ENCODE data around the gene DCTN1. TPM values are rescaled to one million over a fixed set of nuclear protein-coding genes. Genes with fewer than 3 reads are reported as not detected.

Gene DCTN1
- total RNA-seq, 2 donors from 2014 or later: 159 to 213 TPM

DNA sequence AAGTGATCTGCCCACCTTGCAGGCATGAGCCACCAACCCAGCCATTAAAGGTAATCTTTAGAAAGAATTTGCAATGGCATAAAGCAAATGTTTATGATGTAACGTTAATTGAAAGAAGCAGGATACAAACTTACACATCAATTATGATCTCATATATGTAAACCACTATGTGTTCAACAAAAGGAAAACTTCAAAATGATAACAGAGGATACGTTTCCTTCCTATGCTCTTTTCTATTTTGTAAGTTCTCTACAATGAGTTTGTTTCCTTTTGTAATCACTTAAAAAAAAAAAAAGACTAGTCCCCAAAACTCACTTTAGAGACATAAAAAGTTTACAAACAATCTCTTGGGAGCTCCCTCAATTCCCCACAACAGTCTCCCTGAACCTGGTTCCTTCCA, 39.9 kb upstream of the DCTN1 start:
- peaks cover 8% of the 10 kb centered on the region for H3K27me3 ChIP-seq (ENCODE audit: control insufficient read depth, insufficient read depth, low read length, poor library complexity, severe bottlenecking)
- WGBS, 2 experiments (ENCODE audit: insufficient coverage in 1 of 2, insufficient read length in 1 of 2): 88 to 100% methylated on average over 2 of the region's 2 CpGs

GRCh38 chr2:74419345-74419744, 39.2 kb upstream of the DCTN1 start:
- Mint-ChIP-seq H3K9me3 (no peaks in the 10 kb centered on the region), H3K4me1 (peaks cover 4% of the 10 kb centered on the region), H3K27me3 (ENCODE audit: insufficient read depth) (peaks cover 31% of the 10 kb centered on the region), H3K4me3 (no peak overlapping the region), H3K27ac (no peak overlapping the region), H3K36me3 (ENCODE audit: low read depth) (no peaks in the 10 kb centered on the region)
- DNase-seq: no peak
- Histone ChIP-seq H3K27me3 (ENCODE audit: control insufficient read depth, insufficient read depth, low read length, poor library complexity, severe bottlenecking) (peaks cover 8% of the 10 kb centered on the region), H3K36me3 (ENCODE audit: control insufficient read depth, insufficient read depth, low read length) (no peaks in the 10 kb centered on the region), H3K4me1 (ENCODE audit: control insufficient read depth, insufficient read depth, low read length) (peaks cover 5% of the 10 kb centered on the region), H3K4me3 (ENCODE audit: low read length) (no peak overlapping the region), H3K9me3 (ENCODE audit: control insufficient read depth, low read length) (no peaks in the 10 kb centered on the region), H3K27ac (ENCODE audit: low read depth, low read length) (no peak overlapping the region), H3K9ac (ENCODE audit: extremely low read depth, low read length, poor library complexity, severe bottlenecking) (no peak overlapping the region)
- WGBS, 2 experiments (ENCODE audit: insufficient coverage in 1 of 2, insufficient read length in 1 of 2): no CpG with 5 or more reads among the region's 1 CpG
- TF ChIP-seq, protein P1, sequence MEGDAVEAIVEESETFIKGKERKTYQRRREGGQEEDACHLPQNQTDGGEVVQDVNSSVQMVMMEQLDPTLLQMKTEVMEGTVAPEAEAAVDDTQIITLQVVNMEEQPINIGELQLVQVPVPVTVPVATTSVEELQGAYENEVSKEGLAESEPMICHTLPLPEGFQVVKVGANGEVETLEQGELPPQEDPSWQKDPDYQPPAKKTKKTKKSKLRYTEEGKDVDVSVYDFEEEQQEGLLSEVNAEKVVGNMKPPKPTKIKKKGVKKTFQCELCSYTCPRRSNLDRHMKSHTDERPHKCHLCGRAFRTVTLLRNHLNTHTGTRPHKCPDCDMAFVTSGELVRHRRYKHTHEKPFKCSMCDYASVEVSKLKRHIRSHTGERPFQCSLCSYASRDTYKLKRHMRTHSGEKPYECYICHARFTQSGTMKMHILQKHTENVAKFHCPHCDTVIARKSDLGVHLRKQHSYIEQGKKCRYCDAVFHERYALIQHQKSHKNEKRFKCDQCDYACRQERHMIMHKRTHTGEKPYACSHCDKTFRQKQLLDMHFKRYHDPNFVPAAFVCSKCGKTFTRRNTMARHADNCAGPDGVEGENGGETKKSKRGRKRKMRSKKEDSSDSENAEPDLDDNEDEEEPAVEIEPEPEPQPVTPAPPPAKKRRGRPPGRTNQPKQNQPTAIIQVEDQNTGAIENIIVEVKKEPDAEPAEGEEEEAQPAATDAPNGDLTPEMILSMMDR (conservative IDR thresholded peaks at IDR 0.05): no peak

More for the DNA sequence above, 39.9 kb upstream of the DCTN1 start:
- H3K4me1 Mint-ChIP-seq: peaks cover 8% of the 10 kb centered on the region
- Histone ChIP-seq H3K9ac (ENCODE audit: extremely low read depth, low read length, poor library complexity, severe bottlenecking) (no peak overlapping the region), H3K36me3 (ENCODE audit: control insufficient read depth, insufficient read depth, low read length) (peaks cover 7% of the 10 kb centered on the region), H3K9me3 (ENCODE audit: control insufficient read depth, low read length) (no peaks in the 10 kb centered on the region), H3K4me3 (ENCODE audit: low read length) (no peak overlapping the region), H3K27ac (ENCODE audit: low read depth, low read length) (no peak overlapping the region), H3K4me1 (ENCODE audit: control insufficient read depth, insufficient read depth, low read length) (peaks cover 9% of the 10 kb centered on the region)
- no peak overlapping the region for H3K4me3 Mint-ChIP-seq
- no peak overlapping the region for H3K27ac Mint-ChIP-seq
- peaks cover 29% of the 10 kb centered on the region for H3K27me3 Mint-ChIP-seq (ENCODE audit: insufficient read depth)
- peaks cover 5% of the 10 kb centered on the region for H3K36me3 Mint-ChIP-seq (ENCODE audit: low read depth)
- no peak for DNase-seq
- TF ChIP-seq, protein P1 (conservative IDR thresholded peaks at IDR 0.05): no peak
- no peaks in the 10 kb centered on the region for H3K9me3 Mint-ChIP-seq

DNA sequence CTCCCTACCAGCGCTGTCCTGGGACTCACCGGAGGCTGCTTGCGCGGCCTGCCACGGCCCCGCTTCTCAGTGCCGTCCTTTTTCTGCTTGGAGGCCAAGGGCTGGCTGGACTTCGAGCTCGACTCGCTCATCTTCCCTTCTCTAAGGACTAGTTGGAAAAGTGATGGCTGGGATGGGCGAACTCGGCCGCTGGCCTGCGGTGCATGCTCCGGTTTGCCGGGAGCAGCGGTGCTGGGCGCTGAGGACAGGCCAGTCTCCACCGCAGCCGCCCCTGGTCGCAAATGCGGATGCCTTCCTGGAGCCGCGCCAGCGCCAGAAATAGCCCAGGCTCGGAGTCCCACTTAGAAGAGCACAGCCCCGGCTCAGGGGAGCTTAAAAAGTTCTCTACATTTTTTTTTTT, 38.2 kb upstream of the DCTN1 start:
- Mint-ChIP-seq H3K4me1 (peaks cover 4% of the 10 kb centered on the region), H3K27me3 (ENCODE audit: insufficient read depth) (peaks cover 29% of the 10 kb centered on the region), H3K36me3 (ENCODE audit: low read depth) (no peaks in the 10 kb centered on the region), H3K27ac (no peak overlapping the region), H3K4me3 (no peak overlapping the region), H3K9me3 (no peaks in the 10 kb centered on the region)
- Histone ChIP-seq H3K36me3 (ENCODE audit: control insufficient read depth, insufficient read depth, low read length) (no peaks in the 10 kb centered on the region), H3K27ac (ENCODE audit: low read depth, low read length) (no peak overlapping the region), H3K9ac (ENCODE audit: extremely low read depth, low read length, poor library complexity, severe bottlenecking) (no peak overlapping the region), H3K27me3 (ENCODE audit: control insufficient read depth, insufficient read depth, low read length, poor library complexity, severe bottlenecking) (peaks cover 8% of the 10 kb centered on the region), H3K9me3 (ENCODE audit: control insufficient read depth, low read length) (no peaks in the 10 kb centered on the region), H3K4me3 (ENCODE audit: low read length) (no peak overlapping the region), H3K4me1 (ENCODE audit: control insufficient read depth, insufficient read depth, low read length) (no peaks in the 10 kb centered on the region)
- no peak for DNase-seq
- WGBS, 2 experiments (ENCODE audit: insufficient coverage in 1 of 2, insufficient read length in 1 of 2): 96 to 97% methylated on average over 21 to 27 of the region's 27 CpGs
- TF ChIP-seq, protein P1 (conservative IDR thresholded peaks at IDR 0.05): no peak
